ENCODE measurements around the gene HTRA3.

Gene HTRA3

DNA sequence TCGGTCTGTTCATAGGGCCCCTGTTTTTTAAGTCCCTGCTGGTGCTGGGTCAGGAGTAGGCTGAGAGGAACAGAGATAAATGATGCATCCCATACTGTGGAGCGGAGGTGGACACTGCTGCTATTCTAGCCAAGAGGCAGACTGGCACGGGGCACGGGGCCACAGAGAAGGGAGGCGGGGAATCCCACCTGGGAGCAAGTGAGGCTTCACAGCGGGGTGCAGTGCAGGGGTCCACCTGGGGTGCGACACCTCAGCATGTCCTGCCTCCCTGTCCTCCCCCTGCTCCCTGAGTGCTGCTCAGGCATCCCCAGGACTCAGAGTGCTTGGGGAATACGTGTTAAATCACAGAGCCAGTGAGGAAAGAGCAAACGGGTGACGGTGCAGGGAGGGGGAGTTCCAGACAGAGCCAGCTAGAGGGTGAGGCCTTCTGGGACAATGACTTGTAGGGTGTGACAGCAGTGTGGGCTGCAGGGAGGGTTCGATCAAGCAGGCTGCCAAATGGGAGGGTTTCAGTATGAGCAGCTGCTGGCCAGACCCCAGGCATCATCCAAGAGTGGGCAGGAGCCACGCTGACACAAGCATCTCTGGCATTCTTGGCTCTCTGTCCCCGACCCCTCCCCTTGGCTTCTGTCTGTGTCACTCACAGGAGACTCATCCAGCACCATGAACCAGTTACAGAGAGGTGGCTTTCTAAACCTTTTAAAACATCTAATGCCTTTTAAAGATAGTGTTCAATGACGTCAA is 13.7 kb upstream of the HTRA3 start:
- no peaks in the 10 kb centered on the region for H4K20me1 ChIP-seq (ENCODE audit: insufficient read depth, low read length)
- H3K27me3 ChIP-seq (ENCODE audit: low read depth, low read length): peaks cover 14% of the 10 kb centered on the region
- no peaks in the 10 kb centered on the region for H3K4me1 ChIP-seq (ENCODE audit: low read length)
- no peak overlapping the region for H3K4me2 ChIP-seq (ENCODE audit: low read length)
- no peaks in the 10 kb centered on the region for H3K36me3 ChIP-seq (replicated peaks; ENCODE audit: low read depth, low read length)
- H3K27ac ChIP-seq (ENCODE audit: low read length): no peak overlapping the region
- H3K9me3 ChIP-seq (ENCODE audit: insufficient read depth, low read length): no peaks in the 10 kb centered on the region
- H3K4me3 ChIP-seq (ENCODE audit: low read length): no peak overlapping the region
- no peaks in the 10 kb centered on the region for H3K79me2 ChIP-seq (ENCODE audit: low read length)
- TF ChIP-seq, protein P1, sequence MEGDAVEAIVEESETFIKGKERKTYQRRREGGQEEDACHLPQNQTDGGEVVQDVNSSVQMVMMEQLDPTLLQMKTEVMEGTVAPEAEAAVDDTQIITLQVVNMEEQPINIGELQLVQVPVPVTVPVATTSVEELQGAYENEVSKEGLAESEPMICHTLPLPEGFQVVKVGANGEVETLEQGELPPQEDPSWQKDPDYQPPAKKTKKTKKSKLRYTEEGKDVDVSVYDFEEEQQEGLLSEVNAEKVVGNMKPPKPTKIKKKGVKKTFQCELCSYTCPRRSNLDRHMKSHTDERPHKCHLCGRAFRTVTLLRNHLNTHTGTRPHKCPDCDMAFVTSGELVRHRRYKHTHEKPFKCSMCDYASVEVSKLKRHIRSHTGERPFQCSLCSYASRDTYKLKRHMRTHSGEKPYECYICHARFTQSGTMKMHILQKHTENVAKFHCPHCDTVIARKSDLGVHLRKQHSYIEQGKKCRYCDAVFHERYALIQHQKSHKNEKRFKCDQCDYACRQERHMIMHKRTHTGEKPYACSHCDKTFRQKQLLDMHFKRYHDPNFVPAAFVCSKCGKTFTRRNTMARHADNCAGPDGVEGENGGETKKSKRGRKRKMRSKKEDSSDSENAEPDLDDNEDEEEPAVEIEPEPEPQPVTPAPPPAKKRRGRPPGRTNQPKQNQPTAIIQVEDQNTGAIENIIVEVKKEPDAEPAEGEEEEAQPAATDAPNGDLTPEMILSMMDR (IDR thresholded peaks at IDR 0.05; ENCODE audit: low read depth, low read length): no peak
- TF ChIP-seq EZH2phosphoT487 (IDR thresholded peaks at IDR 0.05; ENCODE audit: low read depth): no peak
- no peak overlapping the region for H3K9ac ChIP-seq (ENCODE audit: low read length)
- no peak overlapping the region for H2AFZ ChIP-seq (ENCODE audit: low read depth, low read length)

GRCh38 chr4:8257854-8258253 is 11.7 kb upstream of the HTRA3 start:
- Histone ChIP-seq H3K9me3 (ENCODE audit: insufficient read depth, low read length) (no peaks in the 10 kb centered on the region), H3K36me3 (replicated peaks; ENCODE audit: low read depth, low read length) (no peaks in the 10 kb centered on the region), H3K4me2 (ENCODE audit: low read length) (no peak overlapping the region), H3K9ac (ENCODE audit: low read length) (no peak overlapping the region), H3K4me1 (ENCODE audit: low read length) (no peaks in the 10 kb centered on the region), H3K79me2 (ENCODE audit: low read length) (no peaks in the 10 kb centered on the region), H4K20me1 (ENCODE audit: insufficient read depth, low read length) (no peaks in the 10 kb centered on the region), H3K27ac (ENCODE audit: low read length) (no peak overlapping the region), H3K27me3 (ENCODE audit: low read depth, low read length) (peaks cover 14% of the 10 kb centered on the region), H2AFZ (ENCODE audit: low read depth, low read length) (no peak overlapping the region), H3K4me3 (ENCODE audit: low read length) (no peak overlapping the region)
- TF ChIP-seq, protein P1 (IDR thresholded peaks at IDR 0.05; ENCODE audit: low read depth, low read length): no peak
- no peak for TF ChIP-seq EZH2phosphoT487 (IDR thresholded peaks at IDR 0.05; ENCODE audit: low read depth)

- H3K9ac ChIP-seq (ENCODE audit: low read length): no peak overlapping the region
- no peaks in the 10 kb centered on the region for H3K9me3 ChIP-seq (ENCODE audit: insufficient read depth, low read length)
- no peak overlapping the region for H3K27ac ChIP-seq (ENCODE audit: low read length)
- no peak overlapping the region for H3K4me3 ChIP-seq (ENCODE audit: low read length)
- H3K36me3 ChIP-seq (replicated peaks; ENCODE audit: low read depth, low read length): no peaks in the 10 kb centered on the region
- H3K79me2 ChIP-seq (ENCODE audit: low read length): no peaks in the 10 kb centered on the region
- no peaks in the 10 kb centered on the region for H3K4me1 ChIP-seq (ENCODE audit: low read length)
- H3K27me3 ChIP-seq (ENCODE audit: low read depth, low read length): peaks cover 14% of the 10 kb centered on the region
- no peak overlapping the region for H3K4me2 ChIP-seq (ENCODE audit: low read length)
- TF ChIP-seq, protein P1 (IDR thresholded peaks at IDR 0.05; ENCODE audit: low read depth, low read length): no peak
- no peak for TF ChIP-seq EZH2phosphoT487 (IDR thresholded peaks at IDR 0.05; ENCODE audit: low read depth)
- H4K20me1 ChIP-seq (ENCODE audit: insufficient read depth, low read length): no peaks in the 10 kb centered on the region
- H2AFZ ChIP-seq (ENCODE audit: low read depth, low read length): no peak overlapping the region
These were observed 10.9 kb upstream of the HTRA3 start for GRCh38 chr4:8258552-8259212.

GRCh38 chr4:8259743-8260430 is 9.7 kb upstream of the HTRA3 start:
- no peak overlapping the region for H3K9ac ChIP-seq (ENCODE audit: low read length)
- no peak for TF ChIP-seq EZH2phosphoT487 (IDR thresholded peaks at IDR 0.05; ENCODE audit: low read depth)
- TF ChIP-seq, protein P1 (IDR thresholded peaks at IDR 0.05; ENCODE audit: low read depth, low read length): no peak
- H3K79me2 ChIP-seq (ENCODE audit: low read length): no peaks in the 10 kb centered on the region
- H2AFZ ChIP-seq (ENCODE audit: low read depth, low read length): no peak overlapping the region
- H3K9me3 ChIP-seq (ENCODE audit: insufficient read depth, low read length): no peaks in the 10 kb centered on the region
- H3K4me2 ChIP-seq (ENCODE audit: low read length): no peak overlapping the region
- H3K4me1 ChIP-seq (ENCODE audit: low read length): no peaks in the 10 kb centered on the region
- H3K27ac ChIP-seq (ENCODE audit: low read length): no peak overlapping the region
- no peaks in the 10 kb centered on the region for H4K20me1 ChIP-seq (ENCODE audit: insufficient read depth, low read length)
- no peaks in the 10 kb centered on the region for H3K36me3 ChIP-seq (replicated peaks; ENCODE audit: low read depth, low read length)
- H3K4me3 ChIP-seq (ENCODE audit: low read length): no peak overlapping the region
- peaks cover 14% of the 10 kb centered on the region for H3K27me3 ChIP-seq (ENCODE audit: low read depth, low read length)
